Caco-2 (cell line): ENCODE data around the gene FADS3. TPM values are rescaled to one million over a fixed set of nuclear protein-coding genes. Genes with fewer than 3 reads are reported as not detected.

Source experiments
- BruUV-seq: library from RNA; stranded (reverse); fragments of 400-500 nt; replicated peaks from 2 replicates; lab custom pipeline; 2021; lab: Mats Ljungman, UMichigan
- CTCF ChIA-PET: fragments of 300-600 bp; sonication (Branson Sonifier 250); formaldehyde crosslinking; loops from one replicate; lab custom pipeline; 2022; ENCODE audit warnings: antibody characterized with exemption; lab: Charles Lee
- POLR2A ChIA-PET: fragments of 300-600 bp; sonication (Branson Sonifier 250); formaldehyde crosslinking; loops from one replicate; lab custom pipeline; 2022; ENCODE audit warnings: antibody characterized with exemption; lab: Charles Lee
- DNase-seq, 2 experiments: peaks; one replicate each; pipeline versions ENCODE4 v3.0.0 to v3.0.0-alpha.2; 2020 to 2022
- H3K27me3 ChIP-seq: replicated peaks from 2 replicates; pipeline ENCODE4 v1.6.0; 2011; ENCODE audit warnings: low read length; ENCODE audit not compliant: control insufficient read depth, insufficient read depth
- H3K36me3 ChIP-seq: 2 replicates; pipeline ENCODE4 v1.5.1; 2011; ENCODE audit warnings: low read length; ENCODE audit not compliant: control insufficient read depth, insufficient read depth
- H3K4me1 ChIP-seq: fragments of 250-450 bp; sonication (Bioruptor Pico); 2 replicates; pipeline ENCODE4 v1.5.1; 2020; ENCODE audit warnings: mild to moderate bottlenecking
- H3K4me3 ChIP-seq: 2 replicates; pipeline ENCODE4 v1.5.1; 2011; ENCODE audit warnings: low read depth, mild to moderate bottlenecking, control low read depth, low read length
- H3K9me3 ChIP-seq: fragments of 250-450 bp; sonication (Bioruptor Pico); 2 replicates; pipeline ENCODE4 v1.5.1; 2020; ENCODE audit warnings: mild to moderate bottlenecking, moderate library complexity
- H3K27ac Mint-ChIP-seq: one replicate; pipeline ENCODE4 v1.8.0; 2022; ENCODE audit warnings: mixed read lengths; ENCODE audit not compliant: unreplicated experiment
- H3K27me3 Mint-ChIP-seq: one replicate; pipeline ENCODE4 v1.8.0; 2022; ENCODE audit warnings: mixed read lengths; ENCODE audit not compliant: insufficient read depth, unreplicated experiment
- H3K36me3 Mint-ChIP-seq: one replicate; pipeline ENCODE4 v1.8.0; 2022; ENCODE audit warnings: mild to moderate bottlenecking, mixed read lengths; ENCODE audit not compliant: insufficient read depth, unreplicated experiment
- H3K4me1 Mint-ChIP-seq: one replicate; pipeline ENCODE4 v1.8.0; 2022; ENCODE audit warnings: low read depth, mixed read lengths; ENCODE audit not compliant: unreplicated experiment
- H3K4me3 Mint-ChIP-seq: one replicate; pipeline ENCODE4 v1.8.0; 2022; ENCODE audit warnings: mild to moderate bottlenecking, moderate library complexity, mixed read lengths; ENCODE audit not compliant: unreplicated experiment
- H3K9me3 Mint-ChIP-seq: one replicate; pipeline ENCODE4 v1.8.0; 2022; ENCODE audit warnings: mixed read lengths; ENCODE audit not compliant: unreplicated experiment
- CTCF ChIP-seq, 2 experiments: fragments of 200-600 bp in 1 of 2; IDR thresholded peaks; 1 replicate in 1 of 2; 2 replicates in 1 of 2; pipeline versions ENCODE4 v1.5.1 to v1.8.0; 2011 to 2022; ENCODE audit warnings: antibody characterized with exemption in 1 of 2, control low read depth in 1 of 2, inconsistent platforms in 1 of 2, low read depth in 1 of 2, low read length in 1 of 2, mild to moderate bottlenecking in 1 of 2, moderate library complexity in 1 of 2; ENCODE audit not compliant: insufficient read depth in 1 of 2, severe bottlenecking in 1 of 2, unreplicated experiment in 1 of 2
- intact Hi-C: fragments of 100-400 bp; cut with micrococcal nuclease; formaldehyde crosslinking; loops from one replicate; pipeline ENCODE4 v1.10.0; 2022; ENCODE audit not compliant: unreplicated experiment
- total RNA-seq: library from RNA; stranded (reverse); gene quantifications from 2 replicates; pipeline ENCODE4 v1.2.3, GENCODE V29; 2022

The FADS3 gene
- total RNA-seq, 1 experiment from 2014 or later: 32.7 TPM

- H3K9me3 Mint-ChIP-seq: no peaks in the 10 kb centered on the region
- no peak overlapping the region for H3K4me3 Mint-ChIP-seq
- intact Hi-C loops: no loop called here
- no peaks in the 10 kb centered on the region for H3K4me1 ChIP-seq
- no peak overlapping the region for H3K4me3 ChIP-seq
- no peaks in the 10 kb centered on the region for H3K4me1 Mint-ChIP-seq
- H3K27me3 ChIP-seq: no peaks in the 10 kb centered on the region
- no peak for DNase-seq
- no peaks in the 10 kb centered on the region for H3K9me3 ChIP-seq
- TF ChIP-seq CTCF (IDR thresholded peaks at IDR 0.05; ENCODE audit: insufficient read depth in 1 of 2, low read depth in 1 of 2, low read length in 1 of 2, severe bottlenecking in 1 of 2, unreplicated experiment in 1 of 2): no peak
- H3K36me3 ChIP-seq: peaks cover 3% of the 10 kb centered on the region; the same call in 1 of the 2 replicates
- peaks cover 6% of the 10 kb centered on the region for H3K36me3 Mint-ChIP-seq
- H3K27me3 Mint-ChIP-seq: no peaks in the 10 kb centered on the region
- H3K27ac Mint-ChIP-seq: no peak overlapping the region
- no TSS peak for BruUV-seq
- ChIA-PET POLR2A (no interaction called here), CTCF (interaction anchor here (0.6 kb wide), 1 partner anchor 232 kb away, joined by 3 read pairs; no protein-coding TSS in a partner anchor)
Measured at GRCh38 chr11:61846362-61847020, 44.9 kb downstream of the FADS3 start.

GRCh38 chr11:61844909-61845565, 46.3 kb downstream of the FADS3 start:
- H3K9me3 Mint-ChIP-seq: no peaks in the 10 kb centered on the region
- Histone ChIP-seq H3K27me3 (no peaks in the 10 kb centered on the region), H3K4me1 (no peaks in the 10 kb centered on the region), H3K36me3 (peaks cover 3% of the 10 kb centered on the region; the same call in 1 of the 2 replicates), H3K4me3 (no peak overlapping the region), H3K9me3 (no peaks in the 10 kb centered on the region)
- BruUV-seq: no TSS peak
- POLR2A ChIA-PET: interaction anchor here (0.5 kb wide), 1 partner anchor 37 kb away, joined by 3 read pairs; no protein-coding TSS in a partner anchor
- intact Hi-C loops: no loop called here
- CTCF ChIA-PET: no interaction called here
- H3K4me1 Mint-ChIP-seq: no peaks in the 10 kb centered on the region
- DNase-seq: no peak
- no peaks in the 10 kb centered on the region for H3K27me3 Mint-ChIP-seq
- no peak overlapping the region for H3K4me3 Mint-ChIP-seq
- H3K27ac Mint-ChIP-seq: no peak overlapping the region
- H3K36me3 Mint-ChIP-seq: peaks cover 6% of the 10 kb centered on the region
- TF ChIP-seq CTCF (IDR thresholded peaks at IDR 0.05; ENCODE audit: insufficient read depth in 1 of 2, low read depth in 1 of 2, low read length in 1 of 2, severe bottlenecking in 1 of 2, unreplicated experiment in 1 of 2): no peak

GRCh38 chr11:61842528-61842820, 48.9 kb downstream of the FADS3 start:
- no peak for TF ChIP-seq CTCF (IDR thresholded peaks at IDR 0.05; ENCODE audit: insufficient read depth in 1 of 2, low read depth in 1 of 2, low read length in 1 of 2, severe bottlenecking in 1 of 2, unreplicated experiment in 1 of 2)
- Mint-ChIP-seq H3K9me3 (no peaks in the 10 kb centered on the region), H3K27me3 (no peaks in the 10 kb centered on the region), H3K27ac (no peak overlapping the region), H3K36me3 (peaks cover 11% of the 10 kb centered on the region), H3K4me1 (no peaks in the 10 kb centered on the region), H3K4me3 (no peak overlapping the region)
- intact Hi-C loops: no loop called here
- CTCF ChIA-PET: no interaction called here
- Histone ChIP-seq H3K27me3 (no peaks in the 10 kb centered on the region), H3K4me3 (no peak overlapping the region), H3K4me1 (no peaks in the 10 kb centered on the region), H3K36me3 (peaks cover 2% of the 10 kb centered on the region; the same call in 1 of the 2 replicates), H3K9me3 (no peaks in the 10 kb centered on the region)
- no TSS peak for BruUV-seq
- no peak for DNase-seq
- POLR2A ChIA-PET: no interaction called here
